Activated T-cell treated with anti-CD3 and anti-CD28 coated beads, Interleukin-2, amount 50 U/mL, for 1 hour (primary cell): Measurements from ENCODE around the gene FAM131A.
A peak's percentile ranks its signal among the peaks of the same experiment; 100 is the strongest.

Experiments
- DNase-seq: peaks from one replicate; pipeline ENCODE4 v3.0.0-alpha.2; 2020

FAM131A gene

DNA sequence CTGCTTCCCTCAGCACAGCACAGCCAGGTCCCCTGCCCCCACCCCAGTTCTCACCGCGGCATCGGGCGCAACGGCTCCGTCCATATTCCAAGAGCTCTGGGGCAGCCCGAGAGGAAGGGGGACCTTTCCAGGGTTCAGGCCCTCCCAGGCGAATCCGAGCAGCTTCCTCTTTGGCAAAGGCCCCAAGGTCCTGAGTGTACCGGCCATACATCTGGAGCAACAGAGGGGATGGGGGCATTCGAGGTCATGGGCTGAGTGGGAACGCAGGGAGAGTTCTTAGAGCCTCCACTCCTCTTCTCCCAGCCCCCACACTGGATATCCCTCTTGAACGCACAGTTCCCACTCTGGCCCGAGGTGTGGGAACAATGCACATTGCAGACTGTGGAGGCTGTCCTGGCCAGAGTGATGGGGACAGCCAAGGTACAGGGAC is 21.5 kb downstream of the FAM131A start:
- DNase-seq, result no peak

DNA sequence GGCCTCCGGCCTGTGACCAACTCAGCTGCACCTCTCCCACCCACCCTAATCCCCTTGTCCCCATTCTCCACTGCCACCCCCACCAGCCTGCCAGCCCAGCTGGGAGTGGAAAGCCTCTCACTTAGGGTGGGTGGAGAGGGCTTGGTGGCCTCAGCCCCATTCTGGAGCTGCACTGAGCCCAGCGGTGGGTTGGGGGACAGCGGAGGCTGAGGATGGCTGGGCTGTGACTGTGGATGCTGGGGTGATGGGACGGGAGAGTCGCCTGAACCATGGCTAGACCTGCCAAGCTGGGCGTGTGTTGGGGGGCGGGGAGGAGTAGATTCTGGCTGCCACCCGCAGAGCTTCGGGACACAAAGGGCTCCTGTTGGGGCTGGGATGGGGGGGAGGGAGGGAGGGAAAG is 22.2 kb downstream of the FAM131A start:
- no peak for DNase-seq

DNA sequence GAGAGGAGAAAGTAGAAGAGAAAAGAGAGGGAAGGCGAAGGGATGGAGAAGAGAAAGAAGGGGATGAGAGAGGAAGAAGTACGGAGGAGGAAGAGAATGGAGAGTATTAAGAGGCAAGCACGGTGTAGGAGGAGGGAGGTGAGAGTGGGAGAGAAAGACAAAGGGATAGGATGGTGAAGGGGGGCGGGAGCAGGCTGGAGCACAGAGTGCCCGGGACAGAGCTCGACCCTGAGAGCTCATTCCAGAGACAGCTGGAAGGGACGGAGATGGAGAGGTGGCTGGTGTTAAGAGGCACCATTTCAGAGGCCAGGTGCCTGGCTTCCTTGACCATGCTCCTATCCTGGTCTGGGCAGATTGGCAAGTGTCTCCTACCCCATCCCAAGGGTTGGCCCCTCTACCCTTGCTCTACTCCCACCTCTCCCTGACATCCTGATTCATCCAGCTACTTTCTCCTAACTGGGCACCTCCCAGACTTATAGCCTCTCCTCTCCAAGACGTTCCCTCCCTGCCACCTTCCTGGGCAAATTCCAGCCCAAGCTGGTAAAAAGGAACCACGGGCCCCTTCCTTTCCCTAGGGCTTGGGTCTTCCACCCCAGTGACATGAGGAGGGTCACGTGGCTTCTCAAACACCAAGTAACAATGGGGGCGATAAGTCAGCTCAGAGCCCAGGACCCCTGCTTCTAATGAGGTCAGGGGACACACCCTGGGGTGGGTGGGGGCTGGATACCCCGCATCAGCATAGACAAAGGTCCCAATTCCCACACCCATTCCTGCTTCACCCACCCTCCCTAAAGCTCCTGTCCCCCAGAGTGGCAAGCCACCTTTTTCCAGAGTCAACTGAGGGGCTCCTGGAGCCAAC is 22.9 kb downstream of the FAM131A start:
- DNase-seq, result no peak

DNA sequence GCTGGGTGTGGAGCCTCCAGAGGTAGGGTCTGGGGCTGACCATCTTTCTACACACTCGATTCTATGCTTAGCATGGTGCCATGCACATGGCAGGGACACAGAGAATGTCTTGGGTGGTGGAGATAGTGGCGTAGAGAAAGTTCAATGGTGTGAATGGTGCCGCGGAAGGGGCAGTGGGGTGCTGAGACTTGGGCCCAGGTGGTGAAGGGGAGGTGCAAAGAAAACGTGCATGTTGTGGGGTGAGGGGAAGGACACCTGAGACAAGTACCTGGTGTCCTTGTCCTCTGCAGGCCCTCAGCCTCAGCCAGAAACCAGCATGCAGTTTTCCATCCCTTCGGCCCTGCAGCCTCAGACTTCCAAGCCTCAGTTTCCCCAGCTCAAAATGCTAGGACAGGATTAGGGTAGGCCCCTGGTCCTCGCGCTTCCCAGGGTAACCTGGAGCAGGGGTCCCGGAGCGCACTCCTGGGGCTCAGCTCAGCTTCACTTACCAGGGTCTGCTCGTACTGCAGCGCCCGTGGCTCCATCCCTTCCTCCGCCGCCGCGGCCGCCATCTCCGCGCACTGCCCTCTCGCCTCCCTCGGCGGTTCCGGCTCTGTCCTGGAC is 23.6 kb downstream of the FAM131A start:
- no peak for DNase-seq

DNA sequence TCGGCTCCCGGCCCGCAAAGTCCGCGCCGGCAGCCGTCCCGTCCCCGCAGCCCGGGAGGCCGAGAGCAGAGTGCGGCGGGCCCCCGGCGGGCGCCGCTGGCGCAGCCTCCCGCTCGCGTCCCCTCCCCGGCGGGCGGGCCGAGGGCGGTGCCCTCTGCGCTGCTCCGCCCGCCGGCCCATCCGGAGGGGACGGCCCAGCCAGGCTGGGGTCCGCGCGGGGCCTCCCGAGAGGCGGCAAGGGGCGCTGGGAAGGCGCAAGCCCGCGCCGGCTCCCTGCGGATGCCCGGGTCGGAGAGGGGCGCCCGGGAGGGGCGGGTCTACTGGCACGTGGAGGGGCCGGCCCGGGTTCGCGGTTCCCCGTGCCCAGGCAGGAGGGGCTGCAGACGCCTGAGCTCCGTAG is 24.1 kb downstream of the FAM131A start, which contains the start of the genes CLCN2 and POLR2H:
CLCN2 (minus strand) TSS at position 74 of the 400 bp plus-strand sequence. CDS start 126 bp downstream, outside the sequence.
POLR2H (plus strand) TSS at position 179 of the 400 bp plus-strand sequence. CDS start 1,783 bp downstream, outside the sequence.
- DNase-seq, result peak; percentile 67

DNA sequence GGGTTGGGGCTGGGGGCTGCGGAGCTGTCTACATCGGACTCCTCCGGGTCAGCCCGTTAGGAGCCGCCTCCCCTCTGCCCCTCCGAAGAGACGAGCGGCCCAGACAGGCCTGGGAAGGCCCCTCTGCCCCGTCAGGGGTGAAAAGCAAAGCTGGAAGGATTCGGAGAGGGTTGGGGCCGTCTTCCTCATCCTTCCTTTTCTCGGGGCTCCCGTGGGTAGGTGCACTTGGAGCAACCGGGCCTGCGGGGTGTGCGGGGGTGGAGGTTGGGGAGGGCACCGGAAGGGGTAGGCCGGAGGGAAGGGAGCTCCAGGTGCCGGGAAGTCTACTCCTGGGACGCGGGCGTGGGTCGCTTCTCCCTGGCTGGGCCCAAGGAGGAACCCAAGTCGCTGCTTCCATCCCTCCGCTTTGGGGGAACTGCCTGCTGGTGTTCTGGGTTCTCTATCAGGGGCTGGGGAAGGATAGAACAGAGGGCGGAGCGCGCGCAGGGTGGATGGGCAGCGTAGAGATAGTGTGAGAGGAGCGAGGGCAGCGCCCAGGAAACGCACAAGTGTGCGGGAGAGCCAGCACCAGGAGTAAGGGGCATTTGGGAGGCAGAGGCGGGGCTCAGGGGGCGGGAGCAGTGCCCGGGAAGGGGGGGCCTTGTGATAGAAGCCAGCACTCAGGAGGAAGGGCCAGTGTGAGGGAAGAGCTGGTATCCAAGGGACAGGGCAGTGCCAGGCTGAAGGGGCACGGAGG is 24.7 kb downstream of the FAM131A start:
- peak; percentile 52 for DNase-seq

DNA sequence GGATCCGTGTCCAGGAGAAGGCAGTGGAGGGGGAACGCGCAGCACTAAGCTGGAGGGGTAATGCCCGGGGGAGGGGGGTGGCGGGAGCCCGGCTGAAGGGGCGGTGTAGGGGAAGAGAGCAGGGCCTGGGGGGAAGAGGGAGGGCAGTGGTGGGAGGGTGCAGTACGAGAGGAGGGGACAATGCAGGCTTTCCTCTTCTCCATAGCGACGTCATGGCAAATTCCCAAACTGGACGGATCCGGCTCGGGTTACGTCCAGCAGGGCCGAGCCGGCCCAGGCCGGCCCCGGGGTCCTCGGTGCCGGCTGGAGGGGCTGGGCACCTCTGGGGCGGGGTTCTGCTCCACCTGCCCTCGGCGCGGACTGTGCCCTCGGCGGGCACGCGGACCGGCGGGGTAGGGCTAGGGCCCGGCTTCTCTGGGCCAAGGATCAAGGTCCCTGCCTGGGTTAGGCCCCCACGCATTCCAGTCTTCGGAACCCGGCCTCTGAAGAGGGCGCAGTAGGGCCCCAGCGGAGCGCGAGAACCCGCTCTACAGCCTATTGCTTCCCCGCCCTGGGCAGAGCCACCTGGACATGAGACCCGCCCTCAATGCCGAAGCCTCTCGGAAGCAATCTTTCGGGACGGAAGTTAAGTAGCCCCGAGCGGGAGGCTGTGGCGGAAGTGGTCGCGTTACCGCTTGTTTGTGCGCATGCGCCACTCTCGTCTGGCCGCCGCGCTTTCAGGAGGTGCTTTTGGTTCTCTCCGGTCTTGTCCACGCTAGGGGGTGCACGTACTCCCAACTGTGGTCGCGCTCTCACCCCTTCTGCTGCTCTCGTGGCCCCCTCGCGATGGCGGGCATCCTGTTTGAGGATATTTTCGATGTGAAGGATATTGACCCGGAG is 25.5 kb downstream of the FAM131A start:
- DNase-seq, result peak; percentile 88

DNA sequence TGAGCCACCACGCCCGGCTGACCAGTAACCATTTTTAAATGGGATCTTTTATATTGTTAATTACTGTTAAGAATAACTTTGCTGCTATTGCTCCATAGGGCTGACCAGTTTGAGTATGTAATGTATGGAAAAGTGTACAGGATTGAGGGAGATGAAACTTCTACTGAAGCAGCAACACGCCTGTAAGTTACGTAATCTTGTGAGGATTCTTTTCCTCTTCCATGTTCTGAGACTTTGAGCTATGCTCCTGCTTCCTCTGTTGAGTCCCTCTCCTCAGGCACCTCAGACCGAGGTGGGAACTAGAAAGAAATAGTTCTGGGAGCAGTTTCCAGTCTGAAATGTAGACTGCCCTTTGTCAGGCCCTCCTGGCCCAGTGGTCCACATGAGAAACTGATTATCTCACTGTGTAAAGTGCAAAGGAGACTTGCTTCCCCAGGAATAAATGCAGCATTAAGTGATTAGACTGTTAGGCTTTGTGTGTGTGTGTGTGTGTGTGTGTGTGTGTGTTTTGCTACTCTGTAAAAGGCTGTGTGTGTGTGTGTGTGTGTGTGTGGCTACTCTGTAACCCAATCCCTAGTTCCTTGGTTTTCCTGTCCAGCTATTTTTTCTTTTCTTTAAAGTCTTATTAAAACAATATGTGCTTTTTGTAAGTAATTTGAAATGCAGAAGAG is 29.4 kb downstream of the FAM131A start:
- DNase-seq, result no peak

DNA sequence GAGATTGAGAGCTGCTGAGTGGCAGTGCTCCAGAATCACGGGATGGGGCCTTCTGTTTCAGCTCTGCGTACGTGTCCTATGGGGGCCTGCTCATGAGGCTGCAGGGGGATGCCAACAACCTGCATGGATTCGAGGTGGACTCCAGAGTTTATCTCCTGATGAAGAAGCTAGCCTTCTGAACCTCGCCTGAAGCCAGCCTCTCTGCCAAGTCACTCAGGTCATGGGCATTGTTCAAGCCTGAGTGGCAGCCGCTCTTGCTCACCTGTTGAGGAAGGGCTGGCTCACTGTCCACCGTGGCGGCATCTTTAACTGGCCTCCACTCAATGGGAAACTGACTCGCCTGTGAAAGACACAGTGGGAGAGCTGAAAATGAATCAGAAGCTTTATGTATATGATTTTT is 30.7 kb downstream of the FAM131A start:
- no peak for DNase-seq

DNA sequence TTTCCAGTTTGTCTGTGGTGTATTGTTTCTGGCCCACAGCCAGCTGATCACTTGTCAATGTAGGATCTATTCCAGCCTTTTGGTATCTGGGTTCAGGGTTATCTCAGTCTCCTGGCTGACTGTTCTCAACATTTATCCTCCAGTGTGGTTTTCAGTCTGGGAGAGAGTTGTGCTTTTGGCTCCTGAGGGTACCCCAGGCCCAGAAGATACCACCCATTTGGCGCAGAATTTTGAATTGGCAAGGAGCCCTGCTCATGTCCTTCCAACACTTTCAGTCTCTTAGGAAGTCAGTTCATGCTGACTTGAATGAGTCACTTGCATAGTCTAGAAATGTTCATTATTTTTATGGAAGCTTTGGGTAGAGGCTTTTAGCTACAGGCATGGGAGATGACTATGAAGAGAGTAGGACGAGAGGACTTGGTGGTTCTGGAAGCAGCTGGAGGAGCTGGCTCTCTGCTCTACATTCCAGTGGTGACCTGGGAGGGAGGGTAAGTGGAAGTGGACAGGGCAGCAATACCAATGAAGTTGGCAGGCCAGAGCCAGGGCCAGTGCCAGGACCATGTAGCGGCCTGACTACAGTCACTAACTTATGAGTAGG is 31.3 kb downstream of the FAM131A start:
- DNase-seq, result no peak

DNA sequence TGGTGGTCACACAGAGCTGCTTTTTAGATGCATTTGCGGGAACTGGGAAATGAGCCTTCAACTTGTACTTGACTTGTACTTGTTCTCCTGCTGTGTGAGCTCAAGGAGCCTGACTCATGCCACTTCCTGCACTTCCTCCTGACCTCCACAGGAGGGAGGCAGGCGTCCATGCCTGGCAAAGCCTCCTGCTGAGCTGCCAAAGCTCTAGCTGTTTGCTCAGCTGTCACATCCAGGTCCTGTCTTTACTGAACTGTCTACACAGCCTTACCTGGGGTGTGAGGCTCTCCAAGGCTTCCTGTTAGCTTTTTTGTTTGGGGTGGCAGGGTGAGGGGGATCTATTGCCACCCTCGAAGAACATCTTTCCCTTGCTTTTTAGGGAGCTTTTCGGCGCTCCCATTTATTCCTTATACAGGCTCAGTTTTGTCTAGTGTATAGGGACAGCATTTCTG is 34.2 kb downstream of the FAM131A start:
- DNase-seq, result peak; percentile 63

DNA sequence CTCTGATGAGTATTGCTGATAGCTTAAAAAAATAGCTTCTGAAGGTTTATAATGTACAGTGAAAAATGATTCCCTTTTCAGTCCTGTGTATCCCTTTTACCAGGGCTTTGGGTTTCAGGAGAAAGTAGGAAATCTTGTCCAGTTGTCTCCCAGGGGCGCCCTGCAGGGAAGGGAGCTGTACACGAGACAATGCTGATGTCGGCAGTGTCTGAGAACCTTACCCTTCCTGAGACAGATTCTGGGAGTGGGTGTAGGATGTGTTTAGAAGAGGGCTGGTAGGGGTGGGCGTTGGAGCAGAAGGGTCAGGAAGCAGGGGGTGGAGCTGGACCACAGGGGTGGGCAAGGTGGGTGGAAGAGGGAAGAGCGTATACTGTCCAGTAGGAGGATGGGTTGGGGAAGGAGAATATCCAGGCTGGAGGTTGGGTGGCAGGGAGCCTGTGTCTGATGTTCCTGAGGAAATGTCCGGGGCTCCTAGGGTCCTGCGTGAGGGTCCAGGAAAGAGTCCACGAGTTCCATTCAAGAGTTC is 35.0 kb downstream of the FAM131A start:
- no peak for DNase-seq

DNA sequence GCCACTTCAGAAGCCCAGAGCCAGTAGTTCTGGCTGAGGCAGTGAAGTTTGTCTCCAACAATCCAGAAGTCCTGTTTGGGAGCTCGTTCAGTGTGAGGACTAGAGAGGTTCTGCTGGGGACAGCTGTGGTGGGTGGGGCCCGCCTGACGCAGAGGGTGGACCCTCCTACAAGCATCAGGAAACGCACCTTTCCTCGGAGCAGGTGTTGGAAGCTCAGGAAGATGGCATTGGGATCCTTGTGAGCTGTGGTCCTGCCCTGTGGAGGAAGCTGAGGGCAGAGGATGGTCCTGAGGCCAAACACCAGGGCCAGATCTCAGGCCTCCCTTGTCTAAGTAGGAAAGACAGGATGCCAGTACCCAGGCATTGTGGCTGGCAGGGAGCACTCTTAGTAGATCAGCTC is 35.5 kb downstream of the FAM131A start:
- DNase-seq, result no peak

DNA sequence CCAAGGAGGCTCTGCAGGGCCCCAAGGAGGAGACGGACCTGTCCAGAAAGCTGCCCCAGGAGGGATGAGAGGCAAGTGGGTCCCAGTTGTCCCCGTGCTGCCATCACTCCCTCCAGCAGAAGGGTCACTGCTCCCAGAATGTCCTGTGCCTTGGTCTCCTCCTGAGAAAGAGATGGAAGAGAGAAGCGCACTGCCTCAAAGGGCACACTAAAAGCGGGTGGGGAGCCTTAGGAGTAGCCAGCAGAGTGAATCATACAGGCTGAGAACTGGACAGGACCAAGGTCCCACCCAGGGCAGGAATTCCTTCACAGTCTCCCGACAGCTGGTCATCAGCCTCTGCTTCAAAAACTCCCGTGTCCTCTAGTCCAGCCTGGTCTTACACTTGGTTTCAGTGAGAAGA is 36.0 kb downstream of the FAM131A start:
- no peak for DNase-seq

DNA sequence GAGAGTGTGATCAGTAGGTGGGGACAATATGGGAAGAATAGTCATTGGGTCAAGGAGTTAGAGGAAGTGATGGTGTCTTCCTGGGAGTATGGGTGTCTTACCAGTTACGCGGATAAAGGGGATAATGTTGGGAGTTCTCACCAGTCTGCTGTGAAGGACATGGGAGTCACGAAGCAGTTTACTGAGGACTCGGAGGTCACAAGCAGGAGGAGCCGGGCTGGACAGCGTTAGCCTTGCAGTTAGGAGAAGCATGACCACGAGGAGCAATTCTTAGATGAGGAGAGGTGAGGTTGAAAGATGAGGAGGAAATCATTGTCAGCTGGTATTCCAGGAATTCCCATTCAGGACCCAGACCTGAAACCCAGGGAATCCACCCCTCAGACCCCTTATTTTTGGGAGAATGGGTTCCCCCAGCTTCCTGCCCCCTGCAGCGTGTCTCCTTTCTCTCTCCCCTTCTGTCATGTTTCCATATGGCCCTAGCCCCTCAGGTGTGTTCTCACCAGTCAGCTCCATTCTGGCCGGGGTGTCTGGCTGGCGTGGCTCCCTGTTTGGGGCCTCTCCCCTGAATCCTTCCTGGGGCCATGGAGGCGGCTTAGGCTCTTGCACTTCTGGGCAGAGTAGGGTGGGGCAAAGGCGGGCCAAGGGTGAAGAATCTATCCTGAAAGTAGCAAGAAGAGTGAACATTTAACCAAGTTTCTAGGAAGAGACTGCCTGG is 38.5 kb downstream of the FAM131A start:
- DNase-seq, result no peak

DNA sequence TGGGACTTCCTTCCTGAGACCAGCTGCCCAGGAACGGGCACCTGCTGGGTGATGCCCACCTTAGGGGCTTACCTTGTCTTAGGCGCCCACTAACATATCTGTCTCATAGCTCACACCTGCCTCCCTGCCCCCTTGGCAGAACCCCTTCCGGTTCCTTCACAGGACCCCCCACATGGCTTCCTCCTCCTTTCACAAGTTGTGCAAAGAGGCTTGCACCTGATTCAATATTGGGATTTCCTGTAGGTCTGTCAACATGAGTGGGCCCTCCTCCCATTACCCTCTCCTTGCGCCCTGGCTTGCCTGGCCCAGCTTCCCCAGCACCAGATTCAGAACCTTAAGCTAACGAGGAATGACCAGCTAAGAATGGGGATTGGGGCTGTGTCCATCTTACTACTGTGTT is 40.0 kb downstream of the FAM131A start:
- no peak for DNase-seq

DNA sequence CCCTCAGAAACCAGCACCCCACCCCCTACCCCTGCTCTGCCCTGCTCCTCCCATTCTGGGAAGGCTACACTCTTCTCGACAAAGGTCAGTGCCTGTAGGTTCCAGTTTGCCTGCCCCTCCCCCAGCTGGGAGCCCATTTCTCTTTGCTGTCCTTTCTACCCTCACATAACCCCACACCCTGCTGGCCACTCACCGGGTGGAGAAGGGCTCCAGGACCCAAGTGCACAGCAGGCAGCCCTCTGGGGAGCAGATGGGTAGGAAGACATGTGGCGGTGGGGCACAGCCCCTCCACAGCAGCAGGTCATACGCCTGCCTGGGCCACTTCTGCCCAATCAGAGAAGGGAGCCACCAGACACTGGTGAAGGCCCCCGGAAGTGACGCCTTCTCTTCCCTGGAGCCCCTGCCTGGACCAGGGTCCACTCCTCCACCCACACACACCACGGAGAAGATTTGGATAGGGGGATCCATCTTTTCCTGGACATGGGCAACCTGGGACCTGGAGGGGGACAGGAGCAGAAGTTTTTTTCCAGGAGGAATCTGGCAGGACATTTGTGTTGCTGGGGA is 40.6 kb downstream of the FAM131A start, which contains the start of gene THPO:
THPO (minus strand) TSS at position 326 of the 564 bp plus-strand sequence. CDS start 1,948 bp downstream, outside the sequence.
- DNase-seq, result no peak

DNA sequence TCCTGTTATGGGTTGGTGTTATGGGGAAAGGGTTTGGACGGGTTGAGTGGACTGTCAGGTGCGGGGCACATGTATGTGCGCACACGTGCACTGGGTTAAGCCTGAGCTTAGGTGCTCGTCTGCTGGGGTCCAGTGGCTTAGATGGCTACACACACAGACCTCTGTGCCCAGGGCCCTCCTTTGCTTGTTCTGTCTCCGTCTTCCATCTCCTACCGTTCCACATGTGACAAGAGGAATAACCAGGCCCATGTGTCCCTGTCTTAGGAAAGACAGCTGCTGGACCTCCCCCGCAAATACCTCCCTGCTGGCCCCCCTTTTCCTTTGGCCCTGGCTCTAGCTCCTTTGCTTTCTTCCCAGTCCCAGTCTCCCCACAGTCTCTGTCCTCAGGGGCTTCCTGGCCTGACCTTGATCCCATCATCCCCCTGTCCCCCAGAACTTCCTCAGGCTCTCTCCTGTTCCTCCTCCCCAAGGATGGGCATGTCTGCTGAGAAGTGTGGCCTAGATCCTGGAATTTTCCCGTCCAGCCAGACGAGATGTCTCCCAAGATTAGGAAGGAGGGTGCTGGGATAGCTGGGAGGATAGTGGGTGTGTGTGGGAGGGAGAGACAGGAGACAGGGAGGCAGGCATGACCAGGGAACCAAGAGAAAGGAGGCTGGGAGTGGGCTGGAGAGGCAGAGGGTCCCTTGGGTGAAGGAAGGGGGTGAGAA is 41.4 kb downstream of the FAM131A start:
- DNase-seq, result no peak
